Measurements from ENCODE around the gene TENM4.

TENM4 gene

GRCh38 chr11:79185351-79185750 lies 255.5 kb downstream of the TENM4 start:
- in situ Hi-C loops (cut with MboI; ENCODE audit: low pct_unique_long_range_greater_than_20kb, low sequenced_read_pairs, unreplicated experiment) = no loop called here
- no peak for TF ChIP-seq CTCF (IDR thresholded peaks at IDR 0.05; ENCODE audit: extremely low read depth, insufficient read depth, missing control alignments)
- no peak for DNase-seq (ENCODE audit: low spot score)

DNA sequence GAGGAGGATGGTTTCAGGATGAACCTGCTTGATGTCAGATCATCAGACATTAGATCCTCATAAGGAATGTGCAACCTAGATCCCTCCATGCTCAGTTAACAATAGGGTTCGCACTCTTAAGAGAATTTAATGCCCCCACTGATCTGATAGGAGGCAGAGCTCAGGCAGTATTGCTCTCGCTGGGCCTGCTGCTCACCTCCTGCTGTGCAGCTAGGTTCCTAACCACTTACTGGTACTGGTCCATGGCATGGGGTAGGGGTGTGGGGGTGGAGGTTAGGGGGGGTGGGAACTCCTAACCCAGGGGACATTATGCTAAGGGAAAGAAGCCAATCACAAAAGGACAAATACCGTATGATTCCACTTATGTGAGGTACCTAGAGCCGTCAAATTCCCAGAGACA lies 256.5 kb downstream of the TENM4 start:
- no peak for TF ChIP-seq CTCF (IDR thresholded peaks at IDR 0.05; ENCODE audit: extremely low read depth, insufficient read depth, missing control alignments)
- in situ Hi-C loops (cut with MboI; ENCODE audit: low pct_unique_long_range_greater_than_20kb, low sequenced_read_pairs, unreplicated experiment) = no loop called here
- no peak for DNase-seq (ENCODE audit: low spot score)

DNA sequence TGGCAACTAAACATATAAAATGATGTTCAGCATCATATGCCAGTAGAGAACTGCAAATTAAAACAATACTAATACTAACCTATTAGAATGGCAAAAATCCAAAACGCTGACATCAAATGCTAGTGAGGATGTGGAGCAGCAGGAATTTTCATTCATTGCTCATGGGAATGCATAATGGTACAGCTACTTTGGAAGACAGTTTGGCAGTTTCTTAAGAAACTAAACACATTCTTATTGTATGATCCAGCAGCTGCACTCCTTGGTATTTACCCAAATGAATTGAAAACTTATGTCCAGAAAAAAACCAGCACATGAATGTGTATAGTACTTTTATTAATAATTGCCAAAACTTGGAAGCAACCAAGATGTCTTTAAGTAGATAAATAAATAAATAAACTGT lies 258.0 kb downstream of the TENM4 start:
- in situ Hi-C loops (cut with MboI; ENCODE audit: low pct_unique_long_range_greater_than_20kb, low sequenced_read_pairs, unreplicated experiment) = no loop called here
- no peak for DNase-seq (ENCODE audit: low spot score)
- no peak for TF ChIP-seq CTCF (IDR thresholded peaks at IDR 0.05; ENCODE audit: extremely low read depth, insufficient read depth, missing control alignments)

- no peak for DNase-seq (ENCODE audit: low spot score)
- no peak for TF ChIP-seq CTCF (IDR thresholded peaks at IDR 0.05; ENCODE audit: extremely low read depth, insufficient read depth, missing control alignments)
- in situ Hi-C loops (cut with MboI; ENCODE audit: low pct_unique_long_range_greater_than_20kb, low sequenced_read_pairs, unreplicated experiment) = no loop called here
These were observed 261.7 kb downstream of the TENM4 start for GRCh38 chr11:79179087-79179486.

DNA sequence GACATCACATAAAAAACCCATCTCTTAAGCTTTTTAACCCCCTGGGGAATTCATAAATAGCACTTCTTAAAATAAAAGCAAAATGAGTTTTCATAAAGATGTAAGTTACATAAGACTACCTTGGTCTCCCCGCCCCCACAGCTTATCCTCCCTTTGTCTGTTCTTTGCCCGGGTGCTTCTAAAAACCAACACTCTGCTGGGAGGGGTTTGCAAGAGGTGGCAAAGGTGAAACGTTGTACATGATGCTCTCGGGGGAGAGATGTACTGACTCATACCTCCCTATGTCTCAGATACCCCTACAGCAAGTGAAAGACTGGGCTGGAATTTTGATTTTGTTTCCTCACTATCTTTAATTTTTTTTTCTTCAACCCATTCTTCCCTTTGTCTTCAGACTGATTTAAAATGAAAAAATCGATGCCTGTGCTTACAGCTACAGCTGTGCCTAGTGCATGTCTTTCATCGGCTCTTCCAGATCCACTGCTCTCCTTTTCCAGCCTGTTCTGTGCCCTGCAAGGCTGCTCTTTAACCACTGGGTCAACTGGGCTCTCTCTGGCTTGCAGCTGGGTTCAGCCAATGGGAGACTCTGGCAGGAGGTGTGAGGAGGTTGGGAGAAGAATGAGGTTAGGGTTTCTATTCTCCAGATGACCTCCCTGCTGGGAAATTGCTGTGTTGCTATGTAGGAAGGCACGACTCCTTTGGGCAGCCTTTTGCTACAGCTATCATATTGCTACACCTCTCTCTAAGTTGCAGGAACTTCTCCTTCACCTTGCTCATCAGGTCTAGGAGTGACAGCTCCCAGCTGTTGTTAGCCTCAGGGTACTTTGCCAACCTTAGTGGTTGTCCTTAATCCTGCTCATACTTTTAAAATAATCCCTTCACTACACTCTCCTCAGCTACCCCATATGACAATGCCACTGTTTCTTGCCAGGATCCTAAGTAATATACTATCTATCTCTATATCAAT lies 266.5 kb downstream of the TENM4 start:
- no peak for DNase-seq (ENCODE audit: low spot score)
- in situ Hi-C loops (cut with MboI; ENCODE audit: low pct_unique_long_range_greater_than_20kb, low sequenced_read_pairs, unreplicated experiment) = no loop called here
- no peak for TF ChIP-seq CTCF (IDR thresholded peaks at IDR 0.05; ENCODE audit: extremely low read depth, insufficient read depth, missing control alignments)

GRCh38 chr11:79173615-79174014 lies 267.2 kb downstream of the TENM4 start:
- TF ChIP-seq CTCF (IDR thresholded peaks at IDR 0.05; ENCODE audit: extremely low read depth, insufficient read depth, missing control alignments) = no peak
- in situ Hi-C loops (cut with MboI; ENCODE audit: low pct_unique_long_range_greater_than_20kb, low sequenced_read_pairs, unreplicated experiment) = no loop called here
- no peak for DNase-seq (ENCODE audit: low spot score)
